Amygdala (tissue), 56 donors: ENCODE measurements around the gene CHMP1B.
"Not testable (repeated sequence)": the region's sequence is repeated elsewhere in the genome, so short reads cannot be mapped to it uniquely, and the experiment has no call there.

Experiments used
- DNase-seq, 56 donors: peaks; one replicate each; lab custom pipeline; 2025; lab: John Stamatoyannopoulos, UW

Gene CHMP1B

DNA sequence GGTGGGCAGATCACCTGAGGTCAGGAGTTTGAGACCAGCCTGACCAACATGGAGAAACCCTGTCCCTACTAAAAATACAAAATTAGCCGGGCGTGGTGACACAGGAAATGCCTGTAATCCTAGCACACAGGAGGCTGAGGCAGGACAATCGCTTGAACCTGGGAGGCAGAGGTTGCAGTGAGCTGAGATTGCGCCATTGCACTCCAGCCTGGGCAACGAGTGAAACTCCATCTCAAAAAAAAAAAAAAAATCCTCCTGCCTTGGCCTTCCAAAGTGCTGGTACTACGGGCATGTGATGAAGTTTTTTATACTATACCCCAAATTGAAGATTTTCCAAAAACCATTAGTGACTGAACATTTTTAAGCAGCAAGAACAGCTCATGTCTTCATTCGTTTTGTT lies 41.2 kb downstream of the CHMP1B start:
- not testable (repeated sequence) for DNase-seq

GRCh38 chr18:11897781-11898180 lies 46.6 kb downstream of the CHMP1B start:
- DNase-seq = no peak

DNA sequence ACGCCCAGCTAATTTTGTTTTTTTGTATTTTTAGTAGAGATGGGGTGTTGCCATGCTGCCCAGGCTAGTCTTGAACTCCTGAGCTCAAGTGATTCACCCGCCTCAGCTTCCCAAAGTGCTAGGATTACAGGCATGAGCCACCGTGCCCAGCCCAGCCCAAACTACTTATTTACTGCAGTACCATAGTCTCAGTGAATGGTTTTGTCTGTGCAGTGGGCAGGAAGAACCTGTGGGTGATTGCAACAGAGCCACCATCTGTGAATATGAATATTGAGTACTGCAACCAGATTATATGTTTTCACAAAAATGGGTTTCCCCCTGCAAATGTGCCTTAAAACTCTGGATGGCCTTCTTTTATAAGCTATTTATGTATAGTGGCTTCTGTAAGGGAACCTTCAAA lies 47.9 kb downstream of the CHMP1B start:
- DNase-seq = peak in 1 of 56 donors; percentile 29

GRCh38 chr18:11901826-11902438 lies 50.7 kb downstream of the CHMP1B start:
- no peak for DNase-seq

DNA sequence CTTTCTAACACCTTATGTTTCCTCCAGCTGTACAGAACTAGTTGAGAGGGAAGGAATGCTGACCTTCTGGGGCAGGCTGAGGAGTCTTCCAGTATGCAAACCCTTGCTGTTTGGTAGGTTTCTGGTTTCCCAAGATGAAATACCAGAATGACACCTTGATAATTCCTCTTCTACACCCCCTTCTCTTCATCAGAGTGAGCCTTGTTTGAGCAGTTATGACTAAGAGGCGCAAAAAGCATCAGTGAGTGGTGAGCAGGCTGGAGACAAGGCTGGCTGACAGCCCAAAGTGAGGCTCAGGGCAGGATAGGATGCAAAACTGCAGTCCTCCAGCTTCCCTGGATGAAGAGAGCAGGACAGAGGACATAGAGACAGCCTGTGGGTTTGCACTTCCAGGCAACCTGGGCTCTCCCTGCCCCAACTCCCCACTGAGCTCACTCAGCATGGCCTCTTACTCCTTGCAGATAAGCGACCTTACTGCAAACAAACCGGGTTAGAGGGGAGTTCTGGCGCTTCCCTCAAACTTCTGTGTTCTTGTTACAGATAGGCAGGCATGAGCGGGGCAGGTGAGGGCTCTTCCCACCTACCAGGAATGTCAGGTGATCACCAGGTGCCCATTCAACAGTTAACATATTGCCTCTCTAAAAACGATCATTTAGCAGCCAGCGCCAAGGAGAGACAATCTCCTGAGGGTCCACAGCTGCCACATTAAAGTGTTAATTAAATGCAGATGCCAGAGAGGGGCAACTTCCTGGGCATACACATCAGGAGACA lies 51.5 kb downstream of the CHMP1B start:
- DNase-seq = peak in 4 of 56 donors; percentile 9 to 33 (median 20)
